Kasumi-1 (cell line): ENCODE results near the gene N4BP2.

Experiments
- DNase-seq, 2 experiments: peaks; one replicate each; lab custom pipeline; 2025; lab: John Stamatoyannopoulos, UW

Gene N4BP2

GRCh38 chr4:40152637-40153036 lies 96.0 kb downstream of the N4BP2 start:
- DNase-seq: no peak

- DNase-seq: no peak
Measured at GRCh38 chr4:40157436-40157835, 100.8 kb downstream of the N4BP2 start.

- DNase-seq: no peak
Measured at GRCh38 chr4:40160258-40160657, 103.6 kb downstream of the N4BP2 start.

- no peak for DNase-seq
Measured at GRCh38 chr4:40164459-40164858, 107.8 kb downstream of the N4BP2 start.

- no peak for DNase-seq
Measured at GRCh38 chr4:40165916-40166315, 109.3 kb downstream of the N4BP2 start.

- no peak for DNase-seq
Measured at GRCh38 chr4:40168070-40168469, 111.4 kb downstream of the N4BP2 start.

GRCh38 chr4:40170588-40170987 lies 113.9 kb downstream of the N4BP2 start:
- no peak for DNase-seq

- no peak for DNase-seq
Measured at GRCh38 chr4:40173470-40173875, 116.8 kb downstream of the N4BP2 start.

- no peak for DNase-seq
Measured at GRCh38 chr4:40176602-40177001, 120.0 kb downstream of the N4BP2 start.

- DNase-seq: no peak
Measured at GRCh38 chr4:40177591-40177990, 120.9 kb downstream of the N4BP2 start.

- DNase-seq: no peak
Measured at GRCh38 chr4:40178672-40179071, 122.0 kb downstream of the N4BP2 start.

- DNase-seq: no peak
Measured at GRCh38 chr4:40179360-40179759, 122.7 kb downstream of the N4BP2 start.

- no peak for DNase-seq
Measured at GRCh38 chr4:40180356-40180755, 123.7 kb downstream of the N4BP2 start.

GRCh38 chr4:40182001-40182400 lies 125.4 kb downstream of the N4BP2 start:
- DNase-seq: no peak

- DNase-seq: no peak
Measured at GRCh38 chr4:40182954-40183353, 126.3 kb downstream of the N4BP2 start.

GRCh38 chr4:40183615-40184411 lies 127.2 kb downstream of the N4BP2 start:
- DNase-seq: no peak

- DNase-seq: no peak
Measured at GRCh38 chr4:40185830-40186664, 129.4 kb downstream of the N4BP2 start.

- DNase-seq: no peak
Measured at GRCh38 chr4:40186665-40187014, 130.0 kb downstream of the N4BP2 start.

GRCh38 chr4:40187386-40187906 lies 130.8 kb downstream of the N4BP2 start:
- DNase-seq: no peak

- no peak for DNase-seq
Measured at GRCh38 chr4:40190019-40190418, 133.4 kb downstream of the N4BP2 start.

GRCh38 chr4:40190465-40190864 lies 133.8 kb downstream of the N4BP2 start:
- no peak for DNase-seq

- DNase-seq: no peak
Measured at GRCh38 chr4:40190880-40191815, 134.5 kb downstream of the N4BP2 start.
